ENCODE measurements around the gene SYT2.
A peak's percentile ranks its signal among the peaks of the same experiment; 100 is the strongest.
"Not testable (repeated sequence)": the region's sequence is repeated elsewhere in the genome, so short reads cannot be mapped to it uniquely, and the experiment has no call there.

Gene SYT2

GRCh38 chr1:202546796-202547195 is 163.5 kb downstream of the SYT2 start:
- DNase-seq (ENCODE audit: low read depth) = not testable (repeated sequence)

DNA sequence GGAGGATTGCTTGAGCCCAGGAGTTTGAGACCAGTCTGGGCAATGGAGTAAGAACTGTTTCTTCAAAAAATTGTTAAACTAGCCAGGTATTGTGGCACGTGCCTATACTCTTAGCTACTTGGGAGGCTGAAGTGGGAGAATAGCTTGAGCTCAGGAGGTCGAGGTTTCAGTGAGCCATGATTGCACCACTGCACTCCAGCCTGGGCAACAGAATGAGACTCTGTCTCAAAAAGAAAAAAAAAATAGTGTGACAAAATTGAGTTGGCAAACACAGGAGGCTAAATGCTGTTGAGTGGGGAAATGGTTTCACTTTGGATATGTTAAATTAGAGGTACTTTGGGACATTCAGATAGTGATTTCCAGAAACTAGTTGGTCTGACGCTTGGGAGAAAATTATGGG is 163.9 kb downstream of the SYT2 start:
- DNase-seq (ENCODE audit: low read depth) = not testable (repeated sequence)

DNA sequence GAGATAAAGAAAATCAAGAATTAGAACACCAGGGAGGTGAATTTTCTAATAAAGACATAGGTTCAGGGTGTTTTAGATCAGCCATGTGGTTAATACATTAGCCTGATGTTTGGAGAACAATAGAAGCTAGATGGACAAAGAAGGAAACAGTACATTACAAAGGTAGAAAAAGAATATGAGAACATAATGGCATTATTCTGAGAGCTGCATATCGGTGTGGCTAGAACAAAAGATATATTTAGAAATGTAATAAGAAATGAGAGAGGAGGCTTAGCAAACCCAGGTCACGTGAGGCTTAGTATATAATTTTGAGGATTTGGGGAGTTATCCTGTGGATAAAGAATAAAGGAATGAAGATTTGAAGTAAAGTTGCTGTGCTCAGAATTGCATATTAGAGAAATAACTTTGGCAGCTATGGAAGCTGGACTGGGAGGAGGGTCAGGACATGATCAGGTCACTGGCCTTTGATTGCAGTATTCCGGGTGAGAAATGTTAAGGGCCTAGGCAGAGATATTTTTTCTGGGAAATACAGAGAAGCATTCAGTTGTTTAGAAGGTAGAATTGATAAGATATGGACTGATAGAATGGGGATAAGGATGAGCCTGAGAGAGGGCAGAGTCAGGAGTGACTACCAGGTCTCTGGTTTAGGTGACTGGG is 164.5 kb downstream of the SYT2 start:
- DNase-seq (ENCODE audit: low read depth) = not testable (repeated sequence)

DNA sequence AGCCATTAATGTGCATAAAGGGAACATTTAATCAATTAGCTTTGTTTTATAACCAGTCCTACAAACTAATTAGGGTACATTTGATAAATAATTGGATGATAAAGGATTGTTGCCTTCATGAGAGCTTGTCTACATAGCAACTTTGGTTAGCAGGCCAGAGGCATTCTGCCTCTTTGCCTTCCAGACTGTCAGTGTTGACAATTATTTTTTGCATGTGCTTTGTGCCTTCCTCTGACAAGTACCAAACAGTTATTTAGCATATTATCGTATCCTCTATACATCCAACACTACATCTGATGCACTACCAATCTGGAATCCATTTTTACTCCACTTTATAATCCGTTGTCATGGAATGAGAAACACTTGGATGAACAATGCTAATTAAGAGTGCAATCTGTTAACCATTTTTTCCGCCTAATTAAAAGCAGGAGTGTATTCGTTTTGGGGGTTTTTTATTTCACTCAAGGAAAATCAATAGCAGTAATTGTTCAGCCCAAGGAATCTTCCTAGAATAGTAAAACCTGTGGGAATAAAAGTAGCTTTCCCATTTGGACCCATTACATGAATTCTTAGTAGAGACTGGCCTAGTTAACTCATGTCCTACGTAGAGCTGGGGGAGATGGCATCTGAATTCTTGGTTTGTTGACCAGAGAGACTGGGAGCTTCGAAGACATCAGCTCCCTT is 165.3 kb downstream of the SYT2 start:
- DNase-seq (ENCODE audit: low read depth) = not testable (repeated sequence)

DNA sequence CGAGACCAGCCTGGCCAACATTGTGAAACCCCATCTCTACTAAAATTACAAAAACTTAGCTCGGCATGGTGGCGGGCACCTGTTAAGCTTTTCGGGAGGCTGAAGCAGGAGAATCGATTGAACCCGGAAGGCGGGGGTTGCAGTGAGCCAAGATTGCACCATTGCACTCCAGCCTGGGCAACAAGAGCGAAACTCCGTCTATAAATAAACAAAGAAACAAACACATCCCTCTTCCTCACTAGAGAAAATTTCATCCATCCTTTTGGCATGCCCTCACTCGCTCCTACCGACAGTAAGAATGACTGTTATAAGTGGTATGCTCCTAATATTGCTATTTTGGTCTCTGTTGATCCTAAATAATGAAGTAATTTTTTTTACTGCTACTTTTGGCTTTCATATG is 166.7 kb downstream of the SYT2 start:
- peak; percentile 78 for DNase-seq (ENCODE audit: low read depth)

DNA sequence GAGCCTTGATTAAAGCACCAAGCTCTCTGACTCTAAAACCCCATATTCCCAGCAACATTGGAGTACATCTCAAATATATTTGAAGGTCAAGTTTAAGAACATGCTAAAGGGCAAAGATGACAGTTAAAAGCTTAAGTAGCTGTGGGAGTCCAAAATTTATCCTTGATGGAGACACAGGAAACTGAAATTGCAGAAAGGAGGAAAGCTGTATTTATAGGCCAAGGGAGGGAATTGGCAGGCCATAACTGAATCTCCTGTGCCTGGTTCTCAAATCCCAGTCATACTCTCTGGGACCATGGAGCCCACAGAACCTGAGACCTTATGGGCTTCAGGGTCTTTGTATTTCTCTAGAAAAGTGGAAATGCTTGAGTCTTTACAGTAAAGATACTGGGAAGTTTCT is 167.8 kb downstream of the SYT2 start:
- DNase-seq (ENCODE audit: low read depth) = not testable (repeated sequence)

- not testable (repeated sequence) for DNase-seq (ENCODE audit: low read depth)
Measured at GRCh38 chr1:202540858-202541257, 169.4 kb downstream of the SYT2 start.

Measured in GM04503 (cell line).